Esophagus mucosa (tissue), 1 donor: ENCODE results near the gene TNFAIP6. TPM values are rescaled to one million over a fixed set of nuclear protein-coding genes. Genes with fewer than 3 reads are reported as not detected.
"Not testable (repeated sequence)": the region's sequence is repeated elsewhere in the genome, so short reads cannot be mapped to it uniquely, and the experiment has no call there.

Source experiments
- ATAC-seq: fragments of 200-7000 bp; cut with Tn5 transposase; one replicate; pipeline ENCODE4 v1.9.1; 2020
- total RNA-seq: library from RNA; stranded (reverse); gene quantifications from one replicate; pipeline ENCODE4 v1.2.4, GENCODE V29; 2023
- donor health status: DM: yes; HTN: yes; CAD: no.

Gene TNFAIP6
- total RNA-seq, 1 donor from 2014 or later = 0.20 TPM

- no peak for ATAC-seq
Observed at GRCh38 chr2:151361674-151362370, 4.4 kb downstream of the TNFAIP6 start.

- ATAC-seq = no peak
Observed at GRCh38 chr2:151363709-151364108, 6.3 kb downstream of the TNFAIP6 start.

GRCh38 chr2:151367571-151367970 lies 10.2 kb downstream of the TNFAIP6 start:
- no peak for ATAC-seq

GRCh38 chr2:151374436-151374835 lies 17.0 kb downstream of the TNFAIP6 start:
- no peak for ATAC-seq

- ATAC-seq = no peak
Observed at GRCh38 chr2:151379169-151379568, 21.8 kb downstream of the TNFAIP6 start.

GRCh38 chr2:151380580-151381235 lies 23.3 kb downstream of the TNFAIP6 start:
- ATAC-seq = no peak

- no peak for ATAC-seq
Observed at GRCh38 chr2:151381266-151381665, 23.9 kb downstream of the TNFAIP6 start.

- ATAC-seq = no peak
Observed at GRCh38 chr2:151388011-151388410, 30.6 kb downstream of the TNFAIP6 start.

GRCh38 chr2:151391436-151391835 lies 34.0 kb downstream of the TNFAIP6 start:
- ATAC-seq = no peak

GRCh38 chr2:151394509-151394908 lies 37.1 kb downstream of the TNFAIP6 start:
- no peak for ATAC-seq

GRCh38 chr2:151395509-151396374 lies 38.4 kb downstream of the TNFAIP6 start:
- ATAC-seq = no peak

GRCh38 chr2:151399981-151400380 lies 42.6 kb downstream of the TNFAIP6 start:
- ATAC-seq = no peak

GRCh38 chr2:151401149-151401548 lies 43.8 kb downstream of the TNFAIP6 start:
- no peak for ATAC-seq

GRCh38 chr2:151403914-151404313 lies 46.5 kb downstream of the TNFAIP6 start:
- ATAC-seq = no peak

- ATAC-seq = no peak
Observed at GRCh38 chr2:151405376-151405775, 48.0 kb downstream of the TNFAIP6 start.

- ATAC-seq = no peak
Observed at GRCh38 chr2:151407281-151407680, 49.9 kb downstream of the TNFAIP6 start.

GRCh38 chr2:151408788-151409600 lies 51.6 kb downstream of the TNFAIP6 start:
- no peak for ATAC-seq

- ATAC-seq = peak; percentile 98
Observed at GRCh38 chr2:151409601-151410484, 52.5 kb downstream of the TNFAIP6 start, which contains the start of gene RIF1. TSS of gene RIF1 (plus strand) at chr2:151409902. CDS start at chr2:151410424, 522 bp downstream.

GRCh38 chr2:151410485-151410834 lies 53.1 kb downstream of the TNFAIP6 start:
- ATAC-seq = peak; percentile 47

GRCh38 chr2:151417650-151418049 lies 60.3 kb downstream of the TNFAIP6 start:
- no peak for ATAC-seq

- not testable (repeated sequence) for ATAC-seq
Observed at GRCh38 chr2:151421681-151422080, 64.3 kb downstream of the TNFAIP6 start.
